PC-9 (cell line): ENCODE measurements around the gene HEG1. TPM values are rescaled to one million over a fixed set of nuclear protein-coding genes. Genes with fewer than 3 reads are reported as not detected.

ENCODE experiments used
- BruUV-seq: library from RNA; stranded (reverse); fragments of 400-500 nt; replicated peaks from 2 replicates; lab custom pipeline; 2021; lab: Mats Ljungman, UMichigan
- CTCF ChIA-PET: fragments of 300-600 bp; sonication (Branson Sonifier 250); formaldehyde crosslinking; loops from one replicate; lab custom pipeline; 2022; ENCODE audit warnings: antibody characterized with exemption; lab: Charles Lee
- POLR2A ChIA-PET: fragments of 300-600 bp; sonication (Branson Sonifier 250); formaldehyde crosslinking; loops from one replicate; lab custom pipeline; 2022; ENCODE audit warnings: antibody characterized with exemption; ENCODE audit not compliant: unreplicated experiment; lab: Charles Lee
- DNase-seq, 2 experiments: peaks; one replicate each; pipeline versions ENCODE4 v3.0.0 to v3.0.0-alpha.2; 2015 to 2022; ENCODE audit warnings: mixed read lengths in 1 of 2
- H2AFZ ChIP-seq: fragments of 200-600 bp; sonication (generic); 2 replicates; pipeline ENCODE4 v1.8.1; 2017; ENCODE audit warnings: antibody characterized with exemption
- H3F3A ChIP-seq: fragments of 200-600 bp; sonication (generic); 2 replicates; pipeline ENCODE4 v1.8.1; 2017; ENCODE audit warnings: antibody characterized with exemption, mild to moderate bottlenecking, low read depth; ENCODE audit not compliant: insufficient read depth
- H3K27ac ChIP-seq: fragments of 200-600 bp; sonication (generic); 2 replicates; pipeline ENCODE4 v1.6.1; 2016; ENCODE audit warnings: mixed run types
- H3K27me3 ChIP-seq: fragments of 200-600 bp; sonication (generic); 2 replicates; pipeline ENCODE4 v1.6.1; 2016; ENCODE audit warnings: low read depth, mixed run types; ENCODE audit not compliant: insufficient read depth
- H3K36me3 ChIP-seq: fragments of 200-600 bp; sonication (generic); 2 replicates; pipeline ENCODE4 v1.6.1; 2016; ENCODE audit warnings: low read depth, mixed run types
- H3K4me1 ChIP-seq: fragments of 200-600 bp; sonication (generic); replicated peaks from 2 replicates; pipeline ENCODE4 v1.6.1; 2016; ENCODE audit warnings: mixed run types; ENCODE audit not compliant: insufficient read depth
- H3K4me2 ChIP-seq: fragments of 200-600 bp; sonication (generic); 2 replicates; pipeline ENCODE4 v1.6.1; 2017; ENCODE audit warnings: mixed run types
- H3K4me3 ChIP-seq: fragments of 200-600 bp; sonication (generic); 2 replicates; pipeline ENCODE4 v1.6.1; 2016; ENCODE audit warnings: mixed run types
- H3K79me2 ChIP-seq: fragments of 200-600 bp; sonication (generic); 2 replicates; pipeline ENCODE4 v1.6.1; 2017; ENCODE audit warnings: low read depth, mixed run types
- H3K9me2 ChIP-seq: fragments of 200-600 bp; sonication (generic); 2 replicates; pipeline ENCODE4 v1.8.1; 2017; ENCODE audit warnings: mild to moderate bottlenecking; ENCODE audit not compliant: insufficient read depth
- H3K9me3 ChIP-seq: fragments of 200-600 bp; sonication (generic); 2 replicates; pipeline ENCODE4 v1.8.1; 2016; ENCODE audit warnings: low read depth; ENCODE audit not compliant: insufficient read depth
- H4K20me1 ChIP-seq: fragments of 200-600 bp; sonication (generic); 2 replicates; pipeline ENCODE4 v1.8.1; 2017; ENCODE audit not compliant: insufficient read depth
- EZH2 ChIP-seq: fragments of 200-600 bp; sonication (generic); IDR thresholded peaks from 2 replicates; pipeline ENCODE4 v1.8.0; 2017; ENCODE audit warnings: antibody characterized with exemption, low read depth
- intact Hi-C: fragments of 100-400 bp; cut with micrococcal nuclease; formaldehyde crosslinking; loops from one replicate; pipeline ENCODE4 v1.10.0; 2022; ENCODE audit not compliant: unreplicated experiment
- total RNA-seq: library from RNA; stranded (reverse); gene quantifications from 2 replicates; pipeline ENCODE4 v1.2.3, GENCODE V29; 2021
- TF ChIP-seq, protein P1 (sequence below): fragments of 200-600 bp; sonication (generic); conservative IDR thresholded peaks from 2 replicates; pipeline ENCODE4 v1.6.1; 2017; ENCODE audit warnings: mixed run types, antibody characterized with exemption, mild to moderate bottlenecking, moderate library complexity

HEG1 gene
- total RNA-seq, 1 experiment from 2014 or later: 33.5 TPM

DNA sequence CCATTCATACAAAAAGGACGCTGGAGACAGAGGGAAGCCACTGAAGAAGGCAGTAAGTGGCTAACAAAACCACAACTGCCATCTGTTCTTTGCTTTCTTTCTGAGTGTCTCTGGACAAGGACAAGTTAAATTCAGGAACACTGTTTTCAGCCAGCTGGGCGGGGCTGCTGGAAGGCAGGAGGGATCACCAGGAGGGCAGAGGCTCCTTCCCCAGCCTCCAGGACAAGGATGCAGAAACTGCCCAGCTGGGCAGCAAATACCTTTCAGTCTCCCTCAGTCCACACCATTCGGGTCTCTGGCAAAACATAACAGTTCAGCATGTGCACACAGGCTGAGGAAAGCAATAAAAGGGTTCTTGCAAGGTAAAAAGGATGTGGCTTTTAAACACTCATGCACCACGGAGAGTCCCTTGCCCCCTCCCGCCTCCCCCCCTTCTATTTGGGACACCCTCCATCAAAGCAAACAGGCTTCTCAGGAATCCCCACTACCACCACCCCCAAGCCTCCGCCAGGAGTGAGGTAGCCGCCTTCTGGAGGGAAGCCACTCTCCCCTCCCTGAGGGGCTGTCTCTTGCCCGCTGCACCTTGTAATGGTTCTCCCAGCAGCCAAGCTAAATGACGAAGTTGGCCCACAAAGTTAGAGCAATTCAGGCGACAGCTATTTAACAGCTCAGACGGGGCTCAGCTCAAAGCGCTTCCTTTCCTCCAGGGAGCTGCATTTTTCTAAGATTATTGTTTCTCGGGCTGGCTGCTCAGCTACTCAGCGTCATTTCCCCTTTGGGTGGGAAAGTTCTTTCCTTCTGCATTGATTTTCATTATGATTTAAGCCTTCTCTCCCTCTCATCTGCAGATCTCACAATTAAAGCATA lies 3.8 kb downstream of the HEG1 start:
- Histone ChIP-seq H3F3A (peaks cover 7% of the 10 kb centered on the region; the same call in 1 of the 2 replicates), H3K27ac (no peak overlapping the region), H3K36me3 (no peaks in the 10 kb centered on the region), H4K20me1 (no peaks in the 10 kb centered on the region), H3K79me2 (no peaks in the 10 kb centered on the region), H3K9me3 (no peaks in the 10 kb centered on the region), H2AFZ (no peak overlapping the region), H3K4me1 (peaks cover 26% of the 10 kb centered on the region), H3K4me2 (no peak overlapping the region), H3K9me2 (no peaks in the 10 kb centered on the region), H3K4me3 (no peak overlapping the region), H3K27me3 (no peaks in the 10 kb centered on the region)
- no peak for TF ChIP-seq EZH2
- TF ChIP-seq, protein P1, sequence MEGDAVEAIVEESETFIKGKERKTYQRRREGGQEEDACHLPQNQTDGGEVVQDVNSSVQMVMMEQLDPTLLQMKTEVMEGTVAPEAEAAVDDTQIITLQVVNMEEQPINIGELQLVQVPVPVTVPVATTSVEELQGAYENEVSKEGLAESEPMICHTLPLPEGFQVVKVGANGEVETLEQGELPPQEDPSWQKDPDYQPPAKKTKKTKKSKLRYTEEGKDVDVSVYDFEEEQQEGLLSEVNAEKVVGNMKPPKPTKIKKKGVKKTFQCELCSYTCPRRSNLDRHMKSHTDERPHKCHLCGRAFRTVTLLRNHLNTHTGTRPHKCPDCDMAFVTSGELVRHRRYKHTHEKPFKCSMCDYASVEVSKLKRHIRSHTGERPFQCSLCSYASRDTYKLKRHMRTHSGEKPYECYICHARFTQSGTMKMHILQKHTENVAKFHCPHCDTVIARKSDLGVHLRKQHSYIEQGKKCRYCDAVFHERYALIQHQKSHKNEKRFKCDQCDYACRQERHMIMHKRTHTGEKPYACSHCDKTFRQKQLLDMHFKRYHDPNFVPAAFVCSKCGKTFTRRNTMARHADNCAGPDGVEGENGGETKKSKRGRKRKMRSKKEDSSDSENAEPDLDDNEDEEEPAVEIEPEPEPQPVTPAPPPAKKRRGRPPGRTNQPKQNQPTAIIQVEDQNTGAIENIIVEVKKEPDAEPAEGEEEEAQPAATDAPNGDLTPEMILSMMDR: no peak
- BruUV-seq: no TSS peak
- DNase-seq: no peak
- POLR2A ChIA-PET: interaction anchor here (0.7 to 1.0 kb wide), 2 partner anchors 11 to 43 kb away, joined by 3 to 5 read pairs; no protein-coding TSS in a partner anchor
- CTCF ChIA-PET: no interaction called here
- intact Hi-C loops: no loop called here

DNA sequence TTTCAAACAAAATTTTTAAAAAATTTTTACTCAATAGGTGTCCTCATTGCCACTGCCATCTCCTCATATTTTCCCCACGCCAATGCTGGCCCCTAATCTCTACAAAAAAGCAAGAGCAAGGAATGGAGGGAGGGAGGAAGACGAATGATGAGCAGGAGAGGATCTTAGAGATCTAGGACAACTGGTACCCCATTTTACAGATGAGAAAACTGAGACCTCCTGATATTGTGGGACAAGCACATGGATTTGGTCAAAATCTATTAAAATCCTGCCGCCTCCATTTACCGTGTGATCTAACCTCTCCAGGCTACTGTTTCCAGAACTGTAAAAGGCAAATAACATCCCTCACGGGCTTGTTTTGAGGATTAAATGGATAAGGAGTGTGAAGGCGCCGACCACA lies 4.6 kb downstream of the HEG1 start:
- intact Hi-C loops: no loop called here
- Histone ChIP-seq H3K9me2 (no peaks in the 10 kb centered on the region), H3F3A (no peaks in the 10 kb centered on the region), H3K4me3 (no peak overlapping the region), H2AFZ (no peak overlapping the region), H3K79me2 (no peaks in the 10 kb centered on the region), H3K4me1 (peaks cover 19% of the 10 kb centered on the region), H3K4me2 (no peak overlapping the region), H3K27me3 (no peaks in the 10 kb centered on the region), H3K9me3 (no peaks in the 10 kb centered on the region), H3K36me3 (no peaks in the 10 kb centered on the region), H4K20me1 (no peaks in the 10 kb centered on the region), H3K27ac (no peak overlapping the region)
- TF ChIP-seq, protein P1: no peak
- no peak for TF ChIP-seq EZH2
- POLR2A ChIA-PET: no interaction called here
- CTCF ChIA-PET: no interaction called here
- no TSS peak for BruUV-seq
- DNase-seq: no peak

DNA sequence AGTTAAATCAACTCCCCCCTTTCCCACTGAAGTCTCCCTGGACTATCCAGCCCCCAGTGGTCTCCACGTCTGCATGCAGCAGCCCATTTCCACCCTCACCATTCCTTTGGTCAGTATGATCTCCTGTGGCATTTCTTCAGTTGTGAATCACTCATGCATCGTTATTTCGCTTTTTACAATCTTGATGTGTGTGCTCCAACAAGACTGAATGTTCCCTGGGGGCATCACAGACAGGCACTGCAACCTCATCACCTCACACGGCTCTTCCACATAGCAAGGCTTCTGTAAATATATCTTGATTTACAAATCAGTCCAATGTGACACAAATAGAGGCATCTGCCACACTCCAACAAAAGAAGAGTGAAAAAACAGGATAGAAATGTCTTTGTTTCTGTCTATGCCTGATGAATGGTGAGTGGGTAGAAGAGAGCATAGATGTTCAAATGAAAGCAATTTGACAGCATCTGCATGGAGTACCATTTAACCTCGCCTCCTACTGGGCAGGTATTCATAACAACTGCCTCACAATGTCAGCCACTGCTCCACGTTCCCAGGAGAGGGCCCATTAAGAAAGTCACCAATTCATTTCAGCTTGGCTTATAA lies 5.2 kb downstream of the HEG1 start:
- TF ChIP-seq EZH2: no peak
- TF ChIP-seq, protein P1: no peak
- Histone ChIP-seq H4K20me1 (no peaks in the 10 kb centered on the region), H3F3A (no peaks in the 10 kb centered on the region), H3K9me2 (no peaks in the 10 kb centered on the region), H2AFZ (no peak overlapping the region), H3K36me3 (no peaks in the 10 kb centered on the region), H3K9me3 (no peaks in the 10 kb centered on the region), H3K27ac (no peak overlapping the region), H3K4me3 (no peak overlapping the region), H3K4me1 (peaks cover 18% of the 10 kb centered on the region; the same call in 1 of the 2 replicates), H3K4me2 (no peak overlapping the region), H3K79me2 (no peaks in the 10 kb centered on the region), H3K27me3 (no peaks in the 10 kb centered on the region)
- ChIA-PET POLR2A (no interaction called here), CTCF (no interaction called here)
- intact Hi-C loops: no loop called here
- BruUV-seq: no TSS peak
- no peak for DNase-seq
